Measurements from ENCODE around the gene PLSCR4.

The PLSCR4 gene

DNA sequence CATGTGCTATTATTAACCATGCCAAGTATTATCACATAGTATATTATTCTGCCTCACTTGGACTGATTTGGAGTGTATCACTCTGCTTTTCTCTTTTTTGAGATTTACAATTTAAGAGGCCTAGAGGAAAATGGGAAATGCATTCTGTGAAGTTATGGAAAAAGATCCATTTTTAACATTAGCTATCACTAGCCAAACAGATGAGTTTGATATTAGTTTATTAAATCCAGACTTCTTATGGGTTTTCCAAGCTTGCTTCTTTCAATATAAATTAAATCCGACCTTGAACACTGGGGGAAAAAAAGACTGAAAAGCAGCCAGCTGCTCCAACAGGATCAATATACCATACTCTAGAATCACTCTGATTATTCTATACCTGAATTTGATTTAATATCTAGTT is 59.9 kb downstream of the PLSCR4 start:
- H3K4me3 ChIP-seq (ENCODE audit: low read depth, low read length): no peak overlapping the region
- CTCF ChIA-PET: interaction anchor here (0.7 to 4.6 kb wide), 5 partner anchors 117 to 448 kb away, joined by 3 to 55 read pairs (median 11); no protein-coding TSS in a partner anchor
- no peak overlapping the region for H3K27ac ChIP-seq (ENCODE audit: extremely low read depth, low read depth, low read length)
- no peaks in the 10 kb centered on the region for H3K9me3 ChIP-seq (ENCODE audit: control insufficient read depth, insufficient read depth, low read depth, low read length)
- TF ChIP-seq, protein P1, sequence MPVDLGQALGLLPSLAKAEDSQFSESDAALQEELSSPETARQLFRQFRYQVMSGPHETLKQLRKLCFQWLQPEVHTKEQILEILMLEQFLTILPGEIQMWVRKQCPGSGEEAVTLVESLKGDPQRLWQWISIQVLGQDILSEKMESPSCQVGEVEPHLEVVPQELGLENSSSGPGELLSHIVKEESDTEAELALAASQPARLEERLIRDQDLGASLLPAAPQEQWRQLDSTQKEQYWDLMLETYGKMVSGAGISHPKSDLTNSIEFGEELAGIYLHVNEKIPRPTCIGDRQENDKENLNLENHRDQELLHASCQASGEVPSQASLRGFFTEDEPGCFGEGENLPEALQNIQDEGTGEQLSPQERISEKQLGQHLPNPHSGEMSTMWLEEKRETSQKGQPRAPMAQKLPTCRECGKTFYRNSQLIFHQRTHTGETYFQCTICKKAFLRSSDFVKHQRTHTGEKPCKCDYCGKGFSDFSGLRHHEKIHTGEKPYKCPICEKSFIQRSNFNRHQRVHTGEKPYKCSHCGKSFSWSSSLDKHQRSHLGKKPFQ (tag by site-specific recombination; IDR thresholded peaks at IDR 0.05): no peak
- TF ChIP-seq, protein P2, sequence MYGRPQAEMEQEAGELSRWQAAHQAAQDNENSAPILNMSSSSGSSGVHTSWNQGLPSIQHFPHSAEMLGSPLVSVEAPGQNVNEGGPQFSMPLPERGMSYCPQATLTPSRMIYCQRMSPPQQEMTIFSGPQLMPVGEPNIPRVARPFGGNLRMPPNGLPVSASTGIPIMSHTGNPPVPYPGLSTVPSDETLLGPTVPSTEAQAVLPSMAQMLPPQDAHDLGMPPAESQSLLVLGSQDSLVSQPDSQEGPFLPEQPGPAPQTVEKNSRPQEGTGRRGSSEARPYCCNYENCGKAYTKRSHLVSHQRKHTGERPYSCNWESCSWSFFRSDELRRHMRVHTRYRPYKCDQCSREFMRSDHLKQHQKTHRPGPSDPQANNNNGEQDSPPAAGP (tag by site-specific recombination; IDR thresholded peaks at IDR 0.05): no peak
- TF ChIP-seq, protein P3, sequence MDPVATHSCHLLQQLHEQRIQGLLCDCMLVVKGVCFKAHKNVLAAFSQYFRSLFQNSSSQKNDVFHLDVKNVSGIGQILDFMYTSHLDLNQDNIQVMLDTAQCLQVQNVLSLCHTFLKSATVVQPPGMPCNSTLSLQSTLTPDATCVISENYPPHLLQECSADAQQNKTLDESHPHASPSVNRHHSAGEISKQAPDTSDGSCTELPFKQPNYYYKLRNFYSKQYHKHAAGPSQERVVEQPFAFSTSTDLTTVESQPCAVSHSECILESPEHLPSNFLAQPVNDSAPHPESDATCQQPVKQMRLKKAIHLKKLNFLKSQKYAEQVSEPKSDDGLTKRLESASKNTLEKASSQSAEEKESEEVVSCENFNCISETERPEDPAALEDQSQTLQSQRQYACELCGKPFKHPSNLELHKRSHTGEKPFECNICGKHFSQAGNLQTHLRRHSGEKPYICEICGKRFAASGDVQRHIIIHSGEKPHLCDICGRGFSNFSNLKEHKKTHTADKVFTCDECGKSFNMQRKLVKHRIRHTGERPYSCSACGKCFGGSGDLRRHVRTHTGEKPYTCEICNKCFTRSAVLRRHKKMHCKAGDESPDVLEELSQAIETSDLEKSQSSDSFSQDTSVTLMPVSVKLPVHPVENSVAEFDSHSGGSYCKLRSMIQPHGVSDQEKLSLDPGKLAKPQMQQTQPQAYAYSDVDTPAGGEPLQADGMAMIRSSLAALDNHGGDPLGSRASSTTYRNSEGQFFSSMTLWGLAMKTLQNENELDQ (tag by site-specific recombination; IDR thresholded peaks at IDR 0.05; ENCODE audit: low read depth): no peak
- TF ChIP-seq ZNF138 (tag by site-specific recombination; IDR thresholded peaks at IDR 0.05; ENCODE audit: borderline replicate concordance): no peak
- TF ChIP-seq, protein P4, sequence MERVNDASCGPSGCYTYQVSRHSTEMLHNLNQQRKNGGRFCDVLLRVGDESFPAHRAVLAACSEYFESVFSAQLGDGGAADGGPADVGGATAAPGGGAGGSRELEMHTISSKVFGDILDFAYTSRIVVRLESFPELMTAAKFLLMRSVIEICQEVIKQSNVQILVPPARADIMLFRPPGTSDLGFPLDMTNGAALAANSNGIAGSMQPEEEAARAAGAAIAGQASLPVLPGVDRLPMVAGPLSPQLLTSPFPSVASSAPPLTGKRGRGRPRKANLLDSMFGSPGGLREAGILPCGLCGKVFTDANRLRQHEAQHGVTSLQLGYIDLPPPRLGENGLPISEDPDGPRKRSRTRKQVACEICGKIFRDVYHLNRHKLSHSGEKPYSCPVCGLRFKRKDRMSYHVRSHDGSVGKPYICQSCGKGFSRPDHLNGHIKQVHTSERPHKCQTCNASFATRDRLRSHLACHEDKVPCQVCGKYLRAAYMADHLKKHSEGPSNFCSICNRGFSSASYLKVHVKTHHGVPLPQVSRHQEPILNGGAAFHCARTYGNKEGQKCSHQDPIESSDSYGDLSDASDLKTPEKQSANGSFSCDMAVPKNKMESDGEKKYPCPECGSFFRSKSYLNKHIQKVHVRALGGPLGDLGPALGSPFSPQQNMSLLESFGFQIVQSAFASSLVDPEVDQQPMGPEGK (tag by site-specific recombination; IDR thresholded peaks at IDR 0.05): no peak
- no peak for TF ChIP-seq SP3 (tag by site-specific recombination; IDR thresholded peaks at IDR 0.05)
- no peak for TF ChIP-seq ZNF664 (tag by site-specific recombination; IDR thresholded peaks at IDR 0.05)
- no peak for TF ChIP-seq ZNF114 (tag by site-specific recombination; IDR thresholded peaks at IDR 0.05)
- TF ChIP-seq, protein P5, sequence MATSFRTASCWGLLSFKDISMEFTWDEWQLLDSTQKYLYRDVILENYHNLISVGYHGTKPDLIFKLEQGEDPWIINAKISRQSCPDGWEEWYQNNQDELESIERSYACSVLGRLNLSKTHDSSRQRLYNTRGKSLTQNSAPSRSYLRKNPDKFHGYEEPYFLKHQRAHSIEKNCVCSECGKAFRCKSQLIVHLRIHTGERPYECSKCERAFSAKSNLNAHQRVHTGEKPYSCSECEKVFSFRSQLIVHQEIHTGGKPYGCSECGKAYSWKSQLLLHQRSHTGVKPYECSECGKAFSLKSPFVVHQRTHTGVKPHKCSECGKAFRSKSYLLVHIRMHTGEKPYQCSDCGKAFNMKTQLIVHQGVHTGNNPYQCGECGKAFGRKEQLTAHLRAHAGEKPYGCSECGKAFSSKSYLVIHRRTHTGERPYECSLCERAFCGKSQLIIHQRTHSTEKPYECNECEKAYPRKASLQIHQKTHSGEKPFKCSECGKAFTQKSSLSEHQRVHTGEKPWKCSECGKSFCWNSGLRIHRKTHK (tag by site-specific recombination; IDR thresholded peaks at IDR 0.05): no peak
- no peak for TF ChIP-seq ZNF768 (tag by site-specific recombination; IDR thresholded peaks at IDR 0.05)
- TF ChIP-seq, protein P6, sequence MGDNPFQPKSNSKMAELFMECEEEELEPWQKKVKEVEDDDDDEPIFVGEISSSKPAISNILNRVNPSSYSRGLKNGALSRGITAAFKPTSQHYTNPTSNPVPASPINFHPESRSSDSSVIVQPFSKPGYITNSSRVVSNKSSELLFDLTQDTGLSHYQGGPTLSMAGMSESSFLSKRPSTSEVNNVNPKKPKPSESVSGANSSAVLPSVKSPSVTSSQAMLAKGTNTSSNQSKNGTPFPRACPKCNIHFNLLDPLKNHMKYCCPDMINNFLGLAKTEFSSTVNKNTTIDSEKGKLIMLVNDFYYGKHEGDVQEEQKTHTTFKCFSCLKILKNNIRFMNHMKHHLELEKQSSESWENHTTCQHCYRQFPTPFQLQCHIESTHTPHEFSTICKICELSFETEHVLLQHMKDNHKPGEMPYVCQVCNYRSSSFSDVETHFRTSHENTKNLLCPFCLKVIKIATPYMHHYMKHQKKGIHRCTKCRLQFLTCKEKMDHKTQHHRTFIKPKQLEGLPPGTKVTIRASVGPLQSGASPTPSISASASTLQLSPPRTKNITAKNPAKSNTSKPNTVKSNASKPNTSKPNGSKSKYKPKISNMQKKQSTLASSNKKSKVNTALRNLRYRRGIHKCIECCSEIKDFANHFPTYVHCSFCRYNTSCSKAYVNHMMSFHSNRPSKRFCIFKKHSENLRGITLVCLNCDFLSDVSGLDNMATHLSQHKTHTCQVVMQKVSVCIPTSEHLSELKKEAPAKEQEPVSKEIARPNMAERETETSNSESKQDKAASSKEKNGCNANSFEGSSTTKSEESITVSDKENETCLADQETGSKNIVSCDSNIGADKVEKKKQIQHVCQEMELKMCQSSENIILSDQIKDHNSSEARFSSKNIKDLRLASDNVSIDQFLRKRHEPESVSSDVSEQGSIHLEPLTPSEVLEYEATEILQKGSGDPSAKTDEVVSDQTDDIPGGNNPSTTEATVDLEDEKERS (tag by site-specific recombination; IDR thresholded peaks at IDR 0.05): no peak
- TF ChIP-seq ZNF394 (tag by site-specific recombination; IDR thresholded peaks at IDR 0.05; ENCODE audit: borderline replicate concordance): no peak
- TF ChIP-seq, protein P7, sequence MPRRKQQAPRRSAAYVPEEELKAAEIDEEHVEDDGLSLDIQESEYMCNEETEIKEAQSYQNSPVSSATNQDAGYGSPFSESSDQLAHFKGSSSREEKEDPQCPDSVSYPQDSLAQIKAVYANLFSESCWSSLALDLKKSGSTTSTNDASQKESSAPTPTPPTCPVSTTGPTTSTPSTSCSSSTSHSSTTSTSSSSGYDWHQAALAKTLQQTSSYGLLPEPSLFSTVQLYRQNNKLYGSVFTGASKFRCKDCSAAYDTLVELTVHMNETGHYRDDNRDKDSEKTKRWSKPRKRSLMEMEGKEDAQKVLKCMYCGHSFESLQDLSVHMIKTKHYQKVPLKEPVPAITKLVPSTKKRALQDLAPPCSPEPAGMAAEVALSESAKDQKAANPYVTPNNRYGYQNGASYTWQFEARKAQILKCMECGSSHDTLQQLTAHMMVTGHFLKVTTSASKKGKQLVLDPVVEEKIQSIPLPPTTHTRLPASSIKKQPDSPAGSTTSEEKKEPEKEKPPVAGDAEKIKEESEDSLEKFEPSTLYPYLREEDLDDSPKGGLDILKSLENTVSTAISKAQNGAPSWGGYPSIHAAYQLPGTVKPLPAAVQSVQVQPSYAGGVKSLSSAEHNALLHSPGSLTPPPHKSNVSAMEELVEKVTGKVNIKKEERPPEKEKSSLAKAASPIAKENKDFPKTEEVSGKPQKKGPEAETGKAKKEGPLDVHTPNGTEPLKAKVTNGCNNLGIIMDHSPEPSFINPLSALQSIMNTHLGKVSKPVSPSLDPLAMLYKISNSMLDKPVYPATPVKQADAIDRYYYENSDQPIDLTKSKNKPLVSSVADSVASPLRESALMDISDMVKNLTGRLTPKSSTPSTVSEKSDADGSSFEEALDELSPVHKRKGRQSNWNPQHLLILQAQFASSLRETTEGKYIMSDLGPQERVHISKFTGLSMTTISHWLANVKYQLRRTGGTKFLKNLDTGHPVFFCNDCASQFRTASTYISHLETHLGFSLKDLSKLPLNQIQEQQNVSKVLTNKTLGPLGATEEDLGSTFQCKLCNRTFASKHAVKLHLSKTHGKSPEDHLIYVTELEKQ (tag by site-specific recombination; IDR thresholded peaks at IDR 0.05; ENCODE audit: borderline replicate concordance): no peak
- no peak for TF ChIP-seq ZNF311 (tag by site-specific recombination; IDR thresholded peaks at IDR 0.05; ENCODE audit: borderline replicate concordance)
- no peak for TF ChIP-seq ZNF514 (tag by site-specific recombination; IDR thresholded peaks at IDR 0.05)
- no peak for TF ChIP-seq ZSCAN30 (tag by site-specific recombination; IDR thresholded peaks at IDR 0.05)
- POLR2A ChIA-PET: no interaction called here
- H3K4me1 ChIP-seq (ENCODE audit: control insufficient read depth, insufficient read depth, low read length): no peaks in the 10 kb centered on the region
- peaks cover 0 to 11% of the 10 kb centered on the region in 2 experiments; a peak in 1 of 3 replicates for H3K36me3 ChIP-seq (ENCODE audit: control insufficient read depth in 2 of 2, insufficient read depth in 1 of 2, low read length in 2 of 2)
